ENCODE measurements around the gene DDX31. TPM values are rescaled to one million over a fixed set of nuclear protein-coding genes. Genes with fewer than 3 reads are reported as not detected.
A peak's percentile ranks its signal among the peaks of the same experiment; 100 is the strongest.

DDX31 gene
- total RNA-seq, 2 experiments from 2014 or later = 12.6 to 13.2 TPM

GRCh38 chr9:132699956-132700355, 30.2 kb upstream of the DDX31 start:
- no peak for ATAC-seq
- Mint-ChIP-seq H3K27me3 (ENCODE audit: low read depth) (peaks cover 14% of the 10 kb centered on the region), H3K9me3 (ENCODE audit: insufficient read depth) (peaks cover 26% of the 10 kb centered on the region), H3K4me3 (no peak overlapping the region), H3K27ac (no peak overlapping the region), H3K4me1 (ENCODE audit: low read depth) (no peaks in the 10 kb centered on the region), H3K36me3 (ENCODE audit: low read depth) (no peaks in the 10 kb centered on the region)
- ChIA-PET CTCF (interaction anchor here (0.8 kb wide), 1 partner anchor 11 kb away, joined by 3 read pairs; no protein-coding TSS in a partner anchor), POLR2A (no interaction called here)
- no peak for DNase-seq

- peaks cover 4% of the 10 kb centered on the region for H3K4me1 Mint-ChIP-seq (ENCODE audit: low read depth)
- H3K36me3 Mint-ChIP-seq (ENCODE audit: low read depth) = peaks cover 5% of the 10 kb centered on the region
- no peak overlapping the region for H3K4me3 Mint-ChIP-seq
- peaks cover 30% of the 10 kb centered on the region for H3K9me3 Mint-ChIP-seq (ENCODE audit: insufficient read depth)
- no peak for ATAC-seq
- peaks cover 9% of the 10 kb centered on the region for H3K27me3 Mint-ChIP-seq (ENCODE audit: low read depth)
- POLR2A ChIA-PET = no interaction called here
- H3K27ac Mint-ChIP-seq = no peak overlapping the region
- CTCF ChIA-PET = no interaction called here
- no peak for DNase-seq
These were observed 29.2 kb upstream of the DDX31 start for GRCh38 chr9:132698989-132699388.

- H3K4me3 Mint-ChIP-seq = no peak overlapping the region
- POLR2A ChIA-PET = no interaction called here
- H3K27ac Mint-ChIP-seq = no peak overlapping the region
- CTCF ChIA-PET = interaction anchor here (0.6 to 1.2 kb wide), 2 partner anchors 27 to 72 kb away, joined by 3 read pairs; partner anchors contain the start of genes DDX31 and GTF3C4
- no peak for DNase-seq
- peaks cover 38% of the 10 kb centered on the region for H3K9me3 Mint-ChIP-seq (ENCODE audit: insufficient read depth)
- peaks cover 18% of the 10 kb centered on the region for H3K36me3 Mint-ChIP-seq (ENCODE audit: low read depth)
- H3K4me1 Mint-ChIP-seq (ENCODE audit: low read depth) = peaks cover 4% of the 10 kb centered on the region
- H3K27me3 Mint-ChIP-seq (ENCODE audit: low read depth) = peaks cover 2% of the 10 kb centered on the region
- ATAC-seq = no peak
These were observed 27.4 kb upstream of the DDX31 start for GRCh38 chr9:132697230-132697629.

- CTCF ChIA-PET = interaction anchor here (0.6 to 1.3 kb wide), 4 partner anchors 54 to 284 kb away, joined by 3 to 4 read pairs (median 3); partner anchors contain the start of gene CFAP77
- H3K27ac Mint-ChIP-seq = no peak overlapping the region
- H3K27me3 Mint-ChIP-seq (ENCODE audit: low read depth) = no peaks in the 10 kb centered on the region
- ATAC-seq = peak; percentile 65
- H3K4me1 Mint-ChIP-seq (ENCODE audit: low read depth) = peaks cover 4% of the 10 kb centered on the region
- H3K9me3 Mint-ChIP-seq (ENCODE audit: insufficient read depth) = peaks cover 38% of the 10 kb centered on the region
- H3K4me3 Mint-ChIP-seq = no peak overlapping the region
- DNase-seq = peak; percentile 38
- POLR2A ChIA-PET = interaction anchor here (0.6 to 1.4 kb wide), 3 partner anchors 22 to 28 kb away, joined by 3 read pairs; partner anchors contain the start of gene GTF3C4
- peaks cover 43% of the 10 kb centered on the region for H3K36me3 Mint-ChIP-seq (ENCODE audit: low read depth)
These were observed 24.4 kb upstream of the DDX31 start for GRCh38 chr9:132694144-132694543.

GRCh38 chr9:132690696-132691095, 20.9 kb upstream of the DDX31 start:
- POLR2A ChIA-PET = no interaction called here
- CTCF ChIA-PET = interaction anchor here (1.1 kb wide), 1 partner anchor 211 kb away, joined by 3 read pairs; no protein-coding TSS in a partner anchor
- no peak overlapping the region for H3K27ac Mint-ChIP-seq
- no peak for ATAC-seq
- peaks cover 4% of the 10 kb centered on the region for H3K4me1 Mint-ChIP-seq (ENCODE audit: low read depth)
- H3K27me3 Mint-ChIP-seq (ENCODE audit: low read depth) = no peaks in the 10 kb centered on the region
- no peak overlapping the region for H3K4me3 Mint-ChIP-seq
- no peak for DNase-seq
- peaks cover 64% of the 10 kb centered on the region for H3K36me3 Mint-ChIP-seq (ENCODE audit: low read depth)
- H3K9me3 Mint-ChIP-seq (ENCODE audit: insufficient read depth) = peaks cover 12% of the 10 kb centered on the region

- DNase-seq (no peak), ATAC-seq (no peak)
- H3K4me1 Mint-ChIP-seq (ENCODE audit: low read depth) = peaks cover 27% of the 10 kb centered on the region
- H3K27me3 Mint-ChIP-seq (ENCODE audit: low read depth) = no peaks in the 10 kb centered on the region
- H3K4me3 Mint-ChIP-seq = no peak overlapping the region
- CTCF ChIA-PET = no interaction called here
- H3K27ac Mint-ChIP-seq = no peak overlapping the region
- no peaks in the 10 kb centered on the region for H3K9me3 Mint-ChIP-seq (ENCODE audit: insufficient read depth)
- peaks cover 56% of the 10 kb centered on the region for H3K36me3 Mint-ChIP-seq (ENCODE audit: low read depth)
- POLR2A ChIA-PET = interaction anchor here (0.7 kb wide), 1 partner anchor 14 kb away, joined by 3 read pairs; the partner anchor contains the start of genes DDX31 and GTF3C4
These were observed 14.1 kb upstream of the DDX31 start for GRCh38 chr9:132683873-132684272.

- DNase-seq = no peak
- Mint-ChIP-seq H3K27ac (no peak overlapping the region), H3K4me3 (no peak overlapping the region), H3K4me1 (ENCODE audit: low read depth) (peaks cover 30% of the 10 kb centered on the region), H3K27me3 (ENCODE audit: low read depth) (no peaks in the 10 kb centered on the region), H3K36me3 (ENCODE audit: low read depth) (peaks cover 57% of the 10 kb centered on the region), H3K9me3 (ENCODE audit: insufficient read depth) (no peaks in the 10 kb centered on the region)
- ChIA-PET CTCF (interaction anchor here (1.1 to 1.4 kb wide), 2 partner anchors 8 to 26 kb away, joined by 3 read pairs; no protein-coding TSS in a partner anchor), POLR2A (no interaction called here)
- no peak for ATAC-seq
These were observed 11.8 kb upstream of the DDX31 start for GRCh38 chr9:132681561-132681960.

GRCh38 chr9:132679946-132680625, 10.3 kb upstream of the DDX31 start:
- DNase-seq (no peak), ATAC-seq (peak; percentile 49)
- ChIA-PET CTCF (interaction anchor here (1.0 kb wide), 1 partner anchor 10 kb away, joined by 7 read pairs; the partner anchor contains the start of genes DDX31 and GTF3C4), POLR2A (interaction anchor here (2.2 kb wide), 1 partner anchor 9 kb away, joined by 8 read pairs; the partner anchor contains the start of genes DDX31 and GTF3C4)
- peaks cover 53% of the 10 kb centered on the region for H3K36me3 Mint-ChIP-seq (ENCODE audit: low read depth)
- H3K9me3 Mint-ChIP-seq (ENCODE audit: insufficient read depth) = no peaks in the 10 kb centered on the region
- H3K27me3 Mint-ChIP-seq (ENCODE audit: low read depth) = no peaks in the 10 kb centered on the region
- no peak overlapping the region for H3K27ac Mint-ChIP-seq
- peaks cover 32% of the 10 kb centered on the region for H3K4me1 Mint-ChIP-seq (ENCODE audit: low read depth)
- H3K4me3 Mint-ChIP-seq = no peak overlapping the region

- POLR2A ChIA-PET = interaction anchor here (0.6 kb wide), 1 partner anchor 164 kb away, joined by 3 read pairs; no protein-coding TSS in a partner anchor
These were observed 8.2 kb upstream of the DDX31 start for GRCh38 chr9:132677976-132678375.

GRCh38 chr9:132674485-132674884, 4.7 kb upstream of the DDX31 start:
- Mint-ChIP-seq H3K36me3 (ENCODE audit: low read depth) (peaks cover 49% of the 10 kb centered on the region), H3K4me3 (no peak overlapping the region), H3K27me3 (ENCODE audit: low read depth) (no peaks in the 10 kb centered on the region), H3K4me1 (ENCODE audit: low read depth) (peaks cover 36% of the 10 kb centered on the region), H3K27ac (no peak overlapping the region), H3K9me3 (ENCODE audit: insufficient read depth) (no peaks in the 10 kb centered on the region)
- ChIA-PET CTCF (interaction anchor here (1.3 to 1.4 kb wide), 2 partner anchors 8 to 229 kb away, joined by 3 to 4 read pairs; no protein-coding TSS in a partner anchor), POLR2A (no interaction called here)
- ATAC-seq (no peak), DNase-seq (no peak)

More at GRCh38 chr9:132677976-132678375, 8.2 kb upstream of the DDX31 start:
- ATAC-seq = no peak
- Mint-ChIP-seq H3K9me3 (ENCODE audit: insufficient read depth) (no peaks in the 10 kb centered on the region), H3K27me3 (ENCODE audit: low read depth) (no peaks in the 10 kb centered on the region), H3K4me3 (no peak overlapping the region), H3K36me3 (ENCODE audit: low read depth) (peaks cover 47% of the 10 kb centered on the region), H3K4me1 (ENCODE audit: low read depth) (peaks cover 36% of the 10 kb centered on the region), H3K27ac (no peak overlapping the region)
- CTCF ChIA-PET = interaction anchor here (1.0 to 1.2 kb wide), 2 partner anchors 11 to 223 kb away, joined by 3 to 4 read pairs; no protein-coding TSS in a partner anchor
- DNase-seq = no peak

- POLR2A ChIA-PET = no interaction called here
- H3K9me3 Mint-ChIP-seq (ENCODE audit: insufficient read depth) = no peaks in the 10 kb centered on the region
These were observed 3.6 kb upstream of the DDX31 start for GRCh38 chr9:132673355-132673754.

GRCh38 chr9:132672413-132672690, 2.6 kb upstream of the DDX31 start:
- peaks cover 30% of the 10 kb centered on the region for H3K36me3 Mint-ChIP-seq (ENCODE audit: low read depth)
- H3K27ac Mint-ChIP-seq = no peak overlapping the region
- no peaks in the 10 kb centered on the region for H3K27me3 Mint-ChIP-seq (ENCODE audit: low read depth)
- H3K4me3 Mint-ChIP-seq = peak overlapping the region; percentile 86
- ATAC-seq (no peak), DNase-seq (no peak)
- ChIA-PET POLR2A (interaction anchor here (0.6 to 0.7 kb wide), 2 partner anchors 22 to 160 kb away, joined by 3 read pairs; no protein-coding TSS in a partner anchor), CTCF (interaction anchor here (0.6 to 2.1 kb wide), 5 partner anchors 22 to 279 kb away, joined by 3 to 7 read pairs (median 3); no protein-coding TSS in a partner anchor)
- peaks cover 39% of the 10 kb centered on the region for H3K4me1 Mint-ChIP-seq (ENCODE audit: low read depth)
- no peaks in the 10 kb centered on the region for H3K9me3 Mint-ChIP-seq (ENCODE audit: insufficient read depth)

More at GRCh38 chr9:132673355-132673754, 3.6 kb upstream of the DDX31 start:
- CTCF ChIA-PET = interaction anchor here (0.9 to 1.4 kb wide), 4 partner anchors 9 to 230 kb away, joined by 3 to 4 read pairs (median 3); no protein-coding TSS in a partner anchor
- Mint-ChIP-seq H3K27ac (no peak overlapping the region), H3K4me1 (ENCODE audit: low read depth) (peaks cover 34% of the 10 kb centered on the region), H3K36me3 (ENCODE audit: low read depth) (peaks cover 38% of the 10 kb centered on the region), H3K4me3 (no peak overlapping the region), H3K27me3 (ENCODE audit: low read depth) (no peaks in the 10 kb centered on the region)
- ATAC-seq (no peak), DNase-seq (no peak)

All from activated CD8-positive, alpha-beta T cell treated with anti-CD3 and anti-CD28 coated beads, Interleukin-2, amount 10 ng/mL, durations not matched to agents 7 days and 5 days (primary cell).